DND-41 (cell line): ENCODE results near the gene MT1M.

Source experiments
- ATAC-seq: fragments of 200-7000 bp; cut with Tn5 transposase; 3 replicates; pipeline ENCODE4 v1.9.1; 2021; ENCODE audit warnings: low read depth; ENCODE audit not compliant: insufficient read depth
- DNase-seq: peaks from one replicate; pipeline ENCODE4 v3.0.0-alpha.2; 2020
- H2AFZ ChIP-seq: 2 replicates; pipeline ENCODE4 v1.6.0; 2012; ENCODE audit warnings: low read depth, low read length
- H3K27ac ChIP-seq: 2 replicates; pipeline ENCODE4 v1.5.1; 2012; ENCODE audit warnings: low read length, inconsistent platforms
- H3K27me3 ChIP-seq: fragments of 200-600 bp; sonication (generic); 2 replicates; pipeline ENCODE4 v1.6.0; 2012; ENCODE audit warnings: low read length, mild to moderate bottlenecking, inconsistent platforms; ENCODE audit not compliant: insufficient read depth, poor library complexity
- H3K36me3 ChIP-seq: 2 replicates; pipeline ENCODE4 v1.5.1; 2012; ENCODE audit warnings: low read length, inconsistent platforms; ENCODE audit not compliant: insufficient read depth
- H3K4me1 ChIP-seq: 2 replicates; pipeline ENCODE4 v1.5.1; 2012; ENCODE audit warnings: mild to moderate bottlenecking, low read length; ENCODE audit not compliant: insufficient read depth
- H3K4me2 ChIP-seq: 2 replicates; pipeline ENCODE4 v1.6.0; 2012; ENCODE audit warnings: mild to moderate bottlenecking, moderate library complexity, low read length, inconsistent platforms; ENCODE audit not compliant: insufficient read depth
- H3K4me3 ChIP-seq, 2 experiments: fragments of 200-600 bp in 1 of 2; shearing (Covaris generic) in 1 of 2; 2 replicates each; pipeline ENCODE4 v1.5.1; 2012 to 2016; ENCODE audit warnings: inconsistent platforms in 2 of 2, low read length in 2 of 2, mild to moderate bottlenecking in 2 of 2, low read depth in 1 of 2, moderate library complexity in 1 of 2
- H3K79me2 ChIP-seq: 2 replicates; pipeline ENCODE4 v1.6.0; 2012; ENCODE audit warnings: low read length, inconsistent platforms; ENCODE audit not compliant: insufficient read depth
- H3K9ac ChIP-seq: 2 replicates; pipeline ENCODE4 v1.6.0; 2012; ENCODE audit warnings: low read depth, mild to moderate bottlenecking, inconsistent platforms, low read length, moderate library complexity
- H3K9me3 ChIP-seq: 2 replicates; pipeline ENCODE4 v1.5.1; 2012; ENCODE audit warnings: low read length, moderate library complexity, mild to moderate bottlenecking, inconsistent platforms; ENCODE audit not compliant: insufficient read depth, severe bottlenecking
- H4K20me1 ChIP-seq: 2 replicates; pipeline ENCODE4 v1.6.0; 2012; ENCODE audit warnings: low read length; ENCODE audit not compliant: insufficient read depth
- EZH2 ChIP-seq: IDR thresholded peaks from 3 replicates; pipeline ENCODE4 v1.6.1; 2012; ENCODE audit warnings: borderline replicate concordance, low read depth, mild to moderate bottlenecking, moderate library complexity, low read length, inconsistent platforms; ENCODE audit not compliant: severe bottlenecking
- TF ChIP-seq, protein P1 (sequence below): IDR thresholded peaks from 2 replicates; pipeline ENCODE4 v1.5.1; 2012; ENCODE audit warnings: borderline replicate concordance, low read length, moderate library complexity, mild to moderate bottlenecking; ENCODE audit not compliant: poor library complexity, severe bottlenecking; ENCODE audit errors: extremely low read depth

MT1M gene

GRCh38 chr16:56609463-56609921 lies 23.0 kb upstream of the MT1M start:
- Histone ChIP-seq H3K27me3 (no peaks in the 10 kb centered on the region), H2AFZ (peak overlapping the region; percentile 70), H3K4me3 (peak overlapping the region; percentile 44 to 70; a peak in 3 of 4 replicates), H3K9ac (peak overlapping the region; percentile 63), H3K27ac (peak overlapping the region; percentile 62), H3K36me3 (no peaks in the 10 kb centered on the region), H3K4me1 (peaks cover 41% of the 10 kb centered on the region), H4K20me1 (no peaks in the 10 kb centered on the region), H3K4me2 (peak overlapping the region; percentile 89), H3K9me3 (no peaks in the 10 kb centered on the region), H3K79me2 (no peaks in the 10 kb centered on the region)
- TF ChIP-seq, protein P1, sequence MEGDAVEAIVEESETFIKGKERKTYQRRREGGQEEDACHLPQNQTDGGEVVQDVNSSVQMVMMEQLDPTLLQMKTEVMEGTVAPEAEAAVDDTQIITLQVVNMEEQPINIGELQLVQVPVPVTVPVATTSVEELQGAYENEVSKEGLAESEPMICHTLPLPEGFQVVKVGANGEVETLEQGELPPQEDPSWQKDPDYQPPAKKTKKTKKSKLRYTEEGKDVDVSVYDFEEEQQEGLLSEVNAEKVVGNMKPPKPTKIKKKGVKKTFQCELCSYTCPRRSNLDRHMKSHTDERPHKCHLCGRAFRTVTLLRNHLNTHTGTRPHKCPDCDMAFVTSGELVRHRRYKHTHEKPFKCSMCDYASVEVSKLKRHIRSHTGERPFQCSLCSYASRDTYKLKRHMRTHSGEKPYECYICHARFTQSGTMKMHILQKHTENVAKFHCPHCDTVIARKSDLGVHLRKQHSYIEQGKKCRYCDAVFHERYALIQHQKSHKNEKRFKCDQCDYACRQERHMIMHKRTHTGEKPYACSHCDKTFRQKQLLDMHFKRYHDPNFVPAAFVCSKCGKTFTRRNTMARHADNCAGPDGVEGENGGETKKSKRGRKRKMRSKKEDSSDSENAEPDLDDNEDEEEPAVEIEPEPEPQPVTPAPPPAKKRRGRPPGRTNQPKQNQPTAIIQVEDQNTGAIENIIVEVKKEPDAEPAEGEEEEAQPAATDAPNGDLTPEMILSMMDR, result no peak
- TF ChIP-seq EZH2, result no peak
- ATAC-seq, result peak; percentile 62
- peak; percentile 83 for DNase-seq

DNA sequence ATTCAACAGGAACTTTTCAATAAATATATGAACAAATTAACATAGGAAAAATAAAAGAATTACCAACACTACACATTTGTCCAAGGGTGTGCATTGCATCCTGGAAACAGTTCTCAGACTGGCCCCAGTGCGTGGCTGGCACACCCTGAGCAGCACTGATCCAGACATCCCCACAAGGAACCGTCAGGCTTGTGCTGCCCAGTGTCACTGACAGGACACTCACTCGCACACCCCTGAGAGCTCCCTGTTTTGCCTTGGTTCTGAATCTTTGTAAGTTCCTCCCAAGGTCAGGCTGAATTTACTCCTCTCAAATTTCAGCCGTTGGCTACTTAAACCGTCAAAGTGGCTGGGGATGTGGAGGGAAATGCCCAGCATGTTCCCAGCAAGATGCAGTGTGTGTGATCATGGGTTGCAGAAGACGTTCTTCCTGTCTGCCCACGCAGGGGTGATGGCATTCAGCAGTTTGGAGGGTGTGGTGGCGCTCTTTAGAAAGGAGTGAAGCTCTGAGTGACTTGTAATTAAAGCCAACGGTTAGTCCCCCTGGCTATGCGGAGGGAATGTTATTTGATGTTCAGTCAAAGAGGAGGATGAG lies 22.3 kb upstream of the MT1M start:
- no peaks in the 10 kb centered on the region for H3K79me2 ChIP-seq
- no peaks in the 10 kb centered on the region for H3K27me3 ChIP-seq
- no peak for TF ChIP-seq EZH2
- TF ChIP-seq, protein P1, result no peak
- H3K27ac ChIP-seq, result peak overlapping the region; percentile 62
- no peaks in the 10 kb centered on the region for H4K20me1 ChIP-seq
- peak overlapping the region; percentile 63 for H3K9ac ChIP-seq
- no peak for ATAC-seq
- peaks cover 41% of the 10 kb centered on the region for H3K4me1 ChIP-seq
- H3K4me3 ChIP-seq, result peak overlapping the region in 1 of 2 experiments; percentile 70; a peak in 2 of 4 replicates
- peak overlapping the region; percentile 89 for H3K4me2 ChIP-seq
- peak overlapping the region; percentile 70 for H2AFZ ChIP-seq
- no peaks in the 10 kb centered on the region for H3K36me3 ChIP-seq
- peak; percentile 50 for DNase-seq
- H3K9me3 ChIP-seq, result no peaks in the 10 kb centered on the region

DNA sequence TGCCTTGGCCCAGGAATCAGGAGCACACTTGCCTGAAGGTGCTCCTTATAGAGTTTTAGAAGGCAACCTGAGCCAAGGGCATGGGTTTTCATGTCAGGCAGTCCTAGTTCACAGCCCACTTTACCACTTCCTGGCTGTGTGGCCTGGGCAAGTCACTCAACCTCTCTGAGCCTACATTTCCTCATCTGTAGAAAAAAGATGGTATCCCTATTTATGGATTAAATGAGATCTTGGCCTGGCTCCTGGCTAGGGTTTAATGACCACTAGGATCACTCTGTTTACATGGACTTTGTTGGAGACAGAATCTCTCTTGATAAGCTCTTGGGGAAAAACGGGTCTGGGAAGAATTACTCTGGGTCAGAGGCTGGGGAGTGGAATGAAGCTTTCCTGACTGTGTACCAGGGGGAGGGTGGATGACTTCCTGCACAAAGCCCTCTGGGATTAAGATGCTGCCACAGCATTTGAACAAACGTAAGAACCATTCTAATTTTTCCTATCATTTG lies 21.8 kb upstream of the MT1M start:
- Histone ChIP-seq H3K9ac (no peak overlapping the region), H3K4me2 (peak overlapping the region; percentile 89; the same call in 1 of the 2 replicates), H3K27ac (peak overlapping the region; percentile 62; the same call in 1 of the 2 replicates), H3K79me2 (no peaks in the 10 kb centered on the region), H3K36me3 (no peaks in the 10 kb centered on the region), H3K27me3 (no peaks in the 10 kb centered on the region), H4K20me1 (no peaks in the 10 kb centered on the region), H3K9me3 (no peaks in the 10 kb centered on the region), H3K4me3 (no peak overlapping the region), H2AFZ (peak overlapping the region; percentile 70), H3K4me1 (peaks cover 41% of the 10 kb centered on the region)
- ATAC-seq, result peak; percentile 23; the same call in 1 of the 3 replicates
- DNase-seq, result peak; percentile 55
- TF ChIP-seq, protein P1, result no peak
- no peak for TF ChIP-seq EZH2
